HepG2 (cell line): Measurements from ENCODE around the gene C1orf87. TPM values are rescaled to one million over a fixed set of nuclear protein-coding genes. Genes with fewer than 3 reads are reported as not detected.

Experiments
- ATAC-seq: fragments of 200-7000 bp; cut with Tn5 transposase; 3 replicates; pipeline ENCODE4 v1.9.1; 2020; ENCODE audit warnings: mild to moderate bottlenecking, moderate library complexity
- BruUV-seq: library from RNA; stranded (reverse); fragments of 400-500 nt; replicated peaks from 2 replicates; lab custom pipeline; 2021; lab: Mats Ljungman, UMichigan
- CTCF ChIA-PET: fragments of 300-600 bp; formaldehyde crosslinking; extraction: SDS; loops from one replicate; lab custom pipeline; 2021; ENCODE audit warnings: low total read pairs, inconsistent platforms, low intra/inter-chr PET ratio; lab: Yijun Ruan, JAX
- POLR2A ChIA-PET: fragments of 350-600 bp; sonication (Branson Sonifier 250); formaldehyde crosslinking; loops from one replicate; lab custom pipeline; 2020; ENCODE audit warnings: antibody characterized with exemption, inconsistent platforms; lab: Yijun Ruan, JAX
- DNase-seq: peaks from one replicate; pipeline ENCODE4 v3.0.0-alpha.2; 2015; ENCODE audit warnings: low spot score
- FAIRE-seq: peaks from 3 replicates; lab custom pipeline; 2011; peaks lifted over from hg19 to GRCh38; lab: Jason Lieb, UNC
- H2AFZ ChIP-seq: one replicate; pipeline ENCODE4 v1.6.1; 2011; ENCODE audit warnings: low read length, inconsistent platforms
- H3K27ac ChIP-seq: fragments of 300-600 bp; 3 replicates; pipeline ENCODE4 v1.8.0; 2011; ENCODE audit warnings: mixed run types, mild to moderate bottlenecking, mixed read lengths, low read length, inconsistent platforms; ENCODE audit not compliant: insufficient read depth; ENCODE audit errors: extremely low read length
- H3K27me3 ChIP-seq, 2 experiments: fragments of 200-600 bp in 1 of 2; 2 replicates in 1 of 2; 3 replicates in 1 of 2; pipeline versions ENCODE4 v1.6.0 to v1.8.0; 2011; ENCODE audit warnings: low read length in 2 of 2, mild to moderate bottlenecking in 2 of 2, moderate library complexity in 2 of 2, inconsistent platforms in 1 of 2; ENCODE audit not compliant: insufficient read depth in 2 of 2, control insufficient read depth in 1 of 2
- H3K36me3 ChIP-seq, 2 experiments: fragments of 200-600 bp in 1 of 2; replicated peaks in 1 of 2; 2 replicates in 1 of 2; 3 replicates in 1 of 2; pipeline versions ENCODE4 v1.5.1 to v1.8.0; 2011; ENCODE audit warnings: low read length in 2 of 2, inconsistent platforms in 1 of 2; ENCODE audit not compliant: insufficient read depth in 2 of 2, control insufficient read depth in 1 of 2
- H3K4me1 ChIP-seq: 2 replicates; pipeline ENCODE4 v1.5.1; 2012; ENCODE audit warnings: low read length, inconsistent platforms; ENCODE audit not compliant: insufficient read depth
- H3K4me2 ChIP-seq: 2 replicates; pipeline ENCODE4 v1.6.0; 2011; ENCODE audit warnings: low read depth, low read length, inconsistent platforms
- H3K4me3 ChIP-seq, 3 experiments: fragments of 200-600 bp in 1 of 3; sonication (generic), shearing (Covaris generic) in 1 of 3; replicated peaks in 1 of 3; 2 replicates each; pipeline ENCODE4 v1.5.1; 2011 to 2016; ENCODE audit warnings: low read length in 3 of 3, inconsistent platforms in 2 of 3, low read depth in 2 of 3, mild to moderate bottlenecking in 2 of 3, control low read depth in 1 of 3, mixed read lengths in 1 of 3; ENCODE audit not compliant: insufficient read depth in 1 of 3
- H3K79me2 ChIP-seq: one replicate; pipeline ENCODE4 v1.6.1; 2011; ENCODE audit warnings: low read length, inconsistent platforms; ENCODE audit not compliant: insufficient read depth
- H3K9ac ChIP-seq: 2 replicates; pipeline ENCODE4 v1.6.0; 2011; ENCODE audit warnings: mild to moderate bottlenecking, low read depth, low read length, inconsistent platforms; ENCODE audit not compliant: insufficient read depth
- H3K9me3 ChIP-seq: 2 replicates; pipeline ENCODE4 v1.5.1; 2012; ENCODE audit warnings: mild to moderate bottlenecking, low read length
- H4K20me1 ChIP-seq: 2 replicates; pipeline ENCODE4 v1.6.0; 2011; ENCODE audit warnings: inconsistent platforms, mild to moderate bottlenecking, low read length, moderate library complexity; ENCODE audit not compliant: insufficient read depth
- CEBPG ChIP-seq: IDR thresholded peaks from 2 replicates; pipeline ENCODE4 v1.6.1; 2016
- NCOA5 ChIP-seq: sonication (generic); formaldehyde crosslinking; IDR thresholded peaks from 2 replicates; pipeline ENCODE4 v1.4.0; 2020; ENCODE audit warnings: missing genetic modification reagents
- NFRKB ChIP-seq: fragments of 450-650 bp; IDR thresholded peaks from 2 replicates; pipeline ENCODE4 v1.6.1; 2017
- POLR2AphosphoS5 ChIP-seq: IDR thresholded peaks from 2 replicates; pipeline ENCODE4 v1.6.1; 2012; ENCODE audit warnings: low read depth, low read length
- STAT5B ChIP-seq: sonication (generic); formaldehyde crosslinking; IDR thresholded peaks from 2 replicates; pipeline ENCODE4 v1.4.0; 2020; ENCODE audit warnings: missing genetic modification reagents
- TAF15 ChIP-seq: fragments of 200-400 bp; formaldehyde crosslinking; IDR thresholded peaks from one replicate; pipeline ENCODE4 v1.6.1; 2018; ENCODE audit warnings: mild to moderate bottlenecking, low read depth, low read length; ENCODE audit not compliant: poor library complexity, severe bottlenecking
- ZKSCAN1 ChIP-seq: fragments of 150-350 bp; IDR thresholded peaks from 2 replicates; pipeline ENCODE4 v1.6.1; 2014; ENCODE audit warnings: low read length
- ZMYM2 ChIP-seq: sonication (generic); formaldehyde crosslinking; IDR thresholded peaks from 2 replicates; pipeline ENCODE4 v1.8.0; 2022; ENCODE audit warnings: mild to moderate bottlenecking, missing genetic modification reagents
- ZNF431 ChIP-seq: sonication (generic); formaldehyde crosslinking; IDR thresholded peaks from 2 replicates; pipeline ENCODE4 v1.9.0; 2022; ENCODE audit warnings: missing genetic modification reagents, low read depth, mild to moderate bottlenecking, borderline replicate concordance
- WGBS: methylation state at CpG from one replicate; pipeline ENCODE4 v1.1.6; 2017; ENCODE audit warnings: low lambda C conversion rate; 5-methylcytosine and 5-hydroxymethylcytosine counted together
- in situ Hi-C: cut with HindIII; loops from 2 replicates; pipeline ENCODE4 v1.10.0; 2017; ENCODE audit warnings: low pct_unique_long_range_greater_than_20kb; ENCODE audit not compliant: extremely low pct_ligation_motif_present
- intact Hi-C: fragments of 100-400 bp; cut with micrococcal nuclease; formaldehyde crosslinking; loops from one replicate; pipeline ENCODE4 v1.10.0; 2022; ENCODE audit not compliant: unreplicated experiment
- polyA plus RNA-seq, 8 experiments: library from polyadenylated mRNA; depleted of rRNA in 3 of 8; stranded (reverse) in 7 of 8; unstranded in 1 of 8; fragments of >200 nt; fragmentation: Illumina TruSeq in 4 of 8; extraction: Trizol in 4 of 8; gene quantifications; 2 replicates each; pipeline versions ENCODE4 v1.2.1 to v1.2.3, GENCODE V29; 2011 to 2016; ENCODE audit warnings: low read depth in 4 of 8, missing spikeins in 1 of 8, mixed read lengths in 1 of 8; ENCODE audit not compliant: insufficient read depth in 1 of 8
- total RNA-seq, 5 experiments: library from RNA; depleted of rRNA; stranded (reverse); fragments of >200 nt; fragmentation: Illumina TruSeq; extraction: Trizol; gene quantifications; 2 replicates each; pipeline ENCODE4 v1.2.3, GENCODE V29; 2016; ENCODE audit warnings: low read depth in 1 of 5
- TF ChIP-seq, protein P1 (sequence below): IDR thresholded peaks from 2 replicates; pipeline ENCODE4 v1.6.1; 2012; ENCODE audit warnings: low read length, improper control_type of control experiment
- TF ChIP-seq, protein P2 (sequence below): sonication (generic); formaldehyde crosslinking; IDR thresholded peaks from 2 replicates; pipeline ENCODE4 v1.5.0; 2020; ENCODE audit warnings: mild to moderate bottlenecking, missing genetic modification reagents, borderline replicate concordance
- TF ChIP-seq, protein P3 (sequence below): sonication (generic); formaldehyde crosslinking; IDR thresholded peaks from 2 replicates; pipeline ENCODE4 v1.8.1; 2022; ENCODE audit warnings: mild to moderate bottlenecking, missing genetic modification reagents

C1orf87 gene
- total and polyA plus RNA-seq, 2 of the 13 experiments (the other 11 are each of a cell fraction or from before 2014, with no cell fraction given) = not detected

DNA sequence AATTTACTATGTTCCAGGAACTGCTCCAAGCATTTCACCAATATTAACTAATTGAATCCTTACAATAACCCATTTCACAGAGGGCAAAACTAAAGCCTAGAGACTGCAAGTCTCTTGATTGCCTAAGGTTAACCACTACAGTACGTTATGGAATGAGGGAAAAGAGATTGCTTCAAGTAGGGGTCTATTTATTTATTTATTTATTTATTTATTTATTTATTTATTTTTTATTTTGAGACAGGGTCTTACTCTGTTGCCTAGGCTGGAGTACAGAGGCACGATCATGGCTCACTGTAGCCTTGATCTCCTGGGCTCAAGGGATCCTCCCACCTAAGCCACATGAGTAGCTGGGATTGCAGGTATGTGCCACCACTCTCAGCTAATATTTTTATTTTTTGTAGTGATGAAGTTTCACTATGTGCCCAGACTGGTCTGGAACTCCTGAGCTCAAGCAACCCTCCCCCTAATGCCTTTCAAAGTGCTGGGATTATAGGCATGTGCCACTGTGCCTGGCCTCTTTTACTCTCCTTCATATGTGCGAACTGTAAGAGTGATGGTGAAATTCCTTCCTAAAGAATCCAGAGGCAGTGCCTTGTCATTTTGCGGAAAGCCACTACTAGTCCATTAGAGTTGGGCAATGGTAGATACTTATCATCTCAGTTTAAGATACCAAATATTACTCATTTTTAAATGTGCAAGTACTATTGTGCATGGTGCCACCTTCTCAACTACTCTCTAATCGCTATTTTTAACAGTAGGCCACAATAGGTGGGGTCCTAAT lies 81.3 kb downstream of the C1orf87 start:
- CTCF ChIA-PET = interaction anchor here (0.6 kb wide), 1 partner anchor 199 kb away, joined by 4 read pairs; no protein-coding TSS in a partner anchor
- in situ Hi-C loops = no loop called here

More for the DNA sequence above, 81.3 kb downstream of the C1orf87 start:
- POLR2A ChIA-PET = no interaction called here
- intact Hi-C loops = no loop called here
- Histone ChIP-seq H4K20me1 (no peaks in the 10 kb centered on the region), H3K4me2 (no peak overlapping the region), H3K9ac (no peak overlapping the region), H3K36me3 (no peaks in the 10 kb centered on the region), H3K27me3 (no peaks in the 10 kb centered on the region; a peak in 1 of 5 replicates), H3K79me2 (no peaks in the 10 kb centered on the region), H3K27ac (no peak overlapping the region), H3K9me3 (no peaks in the 10 kb centered on the region), H2AFZ (no peak overlapping the region), H3K4me3 (no peak overlapping the region), H3K4me1 (no peaks in the 10 kb centered on the region)
- no TSS peak for BruUV-seq
- ATAC-seq (no peak), FAIRE-seq (no peak), DNase-seq (no peak)
- WGBS = 26% methylated on average over 5 of the region's 5 CpGs
- TF ChIP-seq ZNF431 (no peak), CEBPG (no peak), ZKSCAN1 (no peak), NFRKB (no peak), ZMYM2 (no peak), STAT5B (CRISPR knock-in tag) (no peak), POLR2AphosphoS5 (no peak), NCOA5 (no peak), TAF15 (no peak)
- TF ChIP-seq, protein P1, sequence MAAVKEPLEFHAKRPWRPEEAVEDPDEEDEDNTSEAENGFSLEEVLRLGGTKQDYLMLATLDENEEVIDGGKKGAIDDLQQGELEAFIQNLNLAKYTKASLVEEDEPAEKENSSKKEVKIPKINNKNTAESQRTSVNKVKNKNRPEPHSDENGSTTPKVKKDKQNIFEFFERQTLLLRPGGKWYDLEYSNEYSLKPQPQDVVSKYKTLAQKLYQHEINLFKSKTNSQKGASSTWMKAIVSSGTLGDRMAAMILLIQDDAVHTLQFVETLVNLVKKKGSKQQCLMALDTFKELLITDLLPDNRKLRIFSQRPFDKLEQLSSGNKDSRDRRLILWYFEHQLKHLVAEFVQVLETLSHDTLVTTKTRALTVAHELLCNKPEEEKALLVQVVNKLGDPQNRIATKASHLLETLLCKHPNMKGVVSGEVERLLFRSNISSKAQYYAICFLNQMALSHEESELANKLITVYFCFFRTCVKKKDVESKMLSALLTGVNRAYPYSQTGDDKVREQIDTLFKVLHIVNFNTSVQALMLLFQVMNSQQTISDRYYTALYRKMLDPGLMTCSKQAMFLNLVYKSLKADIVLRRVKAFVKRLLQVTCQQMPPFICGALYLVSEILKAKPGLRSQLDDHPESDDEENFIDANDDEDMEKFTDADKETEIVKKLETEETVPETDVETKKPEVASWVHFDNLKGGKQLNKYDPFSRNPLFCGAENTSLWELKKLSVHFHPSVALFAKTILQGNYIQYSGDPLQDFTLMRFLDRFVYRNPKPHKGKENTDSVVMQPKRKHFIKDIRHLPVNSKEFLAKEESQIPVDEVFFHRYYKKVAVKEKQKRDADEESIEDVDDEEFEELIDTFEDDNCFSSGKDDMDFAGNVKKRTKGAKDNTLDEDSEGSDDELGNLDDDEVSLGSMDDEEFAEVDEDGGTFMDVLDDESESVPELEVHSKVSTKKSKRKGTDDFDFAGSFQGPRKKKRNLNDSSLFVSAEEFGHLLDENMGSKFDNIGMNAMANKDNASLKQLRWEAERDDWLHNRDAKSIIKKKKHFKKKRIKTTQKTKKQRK = no peak
- TF ChIP-seq, protein P2, sequence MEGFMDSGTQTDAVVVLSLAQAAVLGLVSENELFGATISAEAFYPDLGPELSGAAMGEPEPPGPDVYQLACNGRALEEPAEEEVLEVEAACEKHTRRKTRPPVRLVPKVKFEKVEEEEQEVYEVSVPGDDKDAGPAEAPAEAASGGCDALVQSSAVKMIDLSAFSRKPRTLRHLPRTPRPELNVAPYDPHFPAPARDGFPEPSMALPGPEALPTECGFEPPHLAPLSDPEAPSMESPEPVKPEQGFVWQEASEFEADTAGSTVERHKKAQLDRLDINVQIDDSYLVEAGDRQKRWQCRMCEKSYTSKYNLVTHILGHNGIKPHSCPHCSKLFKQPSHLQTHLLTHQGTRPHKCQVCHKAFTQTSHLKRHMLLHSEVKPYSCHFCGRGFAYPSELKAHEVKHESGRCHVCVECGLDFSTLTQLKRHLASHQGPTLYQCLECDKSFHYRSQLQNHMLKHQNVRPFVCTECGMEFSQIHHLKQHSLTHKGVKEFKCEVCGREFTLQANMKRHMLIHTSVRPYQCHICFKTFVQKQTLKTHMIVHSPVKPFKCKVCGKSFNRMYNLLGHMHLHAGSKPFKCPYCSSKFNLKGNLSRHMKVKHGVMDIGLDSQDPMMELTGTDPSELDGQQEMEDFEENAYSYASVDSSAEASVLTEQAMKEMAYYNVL (CRISPR knock-in tag) = no peak
- TF ChIP-seq, protein P3, sequence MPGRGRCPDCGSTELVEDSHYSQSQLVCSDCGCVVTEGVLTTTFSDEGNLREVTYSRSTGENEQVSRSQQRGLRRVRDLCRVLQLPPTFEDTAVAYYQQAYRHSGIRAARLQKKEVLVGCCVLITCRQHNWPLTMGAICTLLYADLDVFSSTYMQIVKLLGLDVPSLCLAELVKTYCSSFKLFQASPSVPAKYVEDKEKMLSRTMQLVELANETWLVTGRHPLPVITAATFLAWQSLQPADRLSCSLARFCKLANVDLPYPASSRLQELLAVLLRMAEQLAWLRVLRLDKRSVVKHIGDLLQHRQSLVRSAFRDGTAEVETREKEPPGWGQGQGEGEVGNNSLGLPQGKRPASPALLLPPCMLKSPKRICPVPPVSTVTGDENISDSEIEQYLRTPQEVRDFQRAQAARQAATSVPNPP = no peak
